Gastroesophageal sphincter (tissue), 3 donors: ENCODE measurements around the gene FNDC3B.

Experiments
- POLR2A ChIP-seq, 2 donors: fragments of 450-650 bp; IDR thresholded peaks; one replicate each; pipeline ENCODE4 v1.6.1; 2017; ENCODE audit warnings: antibody characterized with exemption in 2 of 2, mild to moderate bottlenecking in 2 of 2, moderate library complexity in 1 of 2
- POLR2AphosphoS5 ChIP-seq: sonication (generic); formaldehyde crosslinking; IDR thresholded peaks from one replicate; pipeline ENCODE4 v1.6.1; 2017; ENCODE audit warnings: antibody characterized with exemption
- TF ChIP-seq, protein P1 (sequence below), 4 experiments: fragments of 200-600 bp in 2 of 4; fragments of 450-650 bp in 2 of 4; sonication (generic) in 1 of 4; IDR thresholded peaks; one replicate each; pipeline ENCODE4 v1.5.1; 2017 to 2019; ENCODE audit warnings: antibody characterized with exemption in 4 of 4, mild to moderate bottlenecking in 2 of 4, moderate library complexity in 2 of 4

DNA sequence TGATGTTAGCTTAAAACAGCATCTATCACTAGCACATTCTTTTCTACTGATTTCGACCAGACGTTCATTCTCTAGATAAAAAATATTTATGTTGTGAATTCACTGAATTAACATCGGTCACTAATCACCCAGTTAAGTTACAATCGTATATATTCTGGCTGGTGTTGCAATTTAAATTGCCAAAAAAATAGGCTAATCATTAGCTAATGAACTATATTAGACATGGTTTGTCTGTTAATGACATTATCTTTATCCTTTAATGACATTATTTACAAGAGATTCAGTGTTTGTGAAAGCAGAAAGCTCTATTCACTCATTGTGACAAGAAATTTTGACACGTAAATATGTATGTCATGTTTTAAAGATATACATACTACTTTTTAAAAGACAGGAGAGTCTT lies 402.2 kb downstream of the FNDC3B start:
- TF ChIP-seq, protein P1, sequence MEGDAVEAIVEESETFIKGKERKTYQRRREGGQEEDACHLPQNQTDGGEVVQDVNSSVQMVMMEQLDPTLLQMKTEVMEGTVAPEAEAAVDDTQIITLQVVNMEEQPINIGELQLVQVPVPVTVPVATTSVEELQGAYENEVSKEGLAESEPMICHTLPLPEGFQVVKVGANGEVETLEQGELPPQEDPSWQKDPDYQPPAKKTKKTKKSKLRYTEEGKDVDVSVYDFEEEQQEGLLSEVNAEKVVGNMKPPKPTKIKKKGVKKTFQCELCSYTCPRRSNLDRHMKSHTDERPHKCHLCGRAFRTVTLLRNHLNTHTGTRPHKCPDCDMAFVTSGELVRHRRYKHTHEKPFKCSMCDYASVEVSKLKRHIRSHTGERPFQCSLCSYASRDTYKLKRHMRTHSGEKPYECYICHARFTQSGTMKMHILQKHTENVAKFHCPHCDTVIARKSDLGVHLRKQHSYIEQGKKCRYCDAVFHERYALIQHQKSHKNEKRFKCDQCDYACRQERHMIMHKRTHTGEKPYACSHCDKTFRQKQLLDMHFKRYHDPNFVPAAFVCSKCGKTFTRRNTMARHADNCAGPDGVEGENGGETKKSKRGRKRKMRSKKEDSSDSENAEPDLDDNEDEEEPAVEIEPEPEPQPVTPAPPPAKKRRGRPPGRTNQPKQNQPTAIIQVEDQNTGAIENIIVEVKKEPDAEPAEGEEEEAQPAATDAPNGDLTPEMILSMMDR (IDR thresholded peaks at IDR 0.05) = no peak
- TF ChIP-seq POLR2AphosphoS5 (no peak), POLR2A (IDR thresholded peaks at IDR 0.05) (no peak)
